NCI-H2196 (cell line): ENCODE data around the gene ASB1.

ENCODE experiments used
- DNase-seq: peaks from one replicate; lab custom pipeline; 2025; ENCODE audit not compliant: unreplicated experiment; lab: John Stamatoyannopoulos, UW

The ASB1 gene

DNA sequence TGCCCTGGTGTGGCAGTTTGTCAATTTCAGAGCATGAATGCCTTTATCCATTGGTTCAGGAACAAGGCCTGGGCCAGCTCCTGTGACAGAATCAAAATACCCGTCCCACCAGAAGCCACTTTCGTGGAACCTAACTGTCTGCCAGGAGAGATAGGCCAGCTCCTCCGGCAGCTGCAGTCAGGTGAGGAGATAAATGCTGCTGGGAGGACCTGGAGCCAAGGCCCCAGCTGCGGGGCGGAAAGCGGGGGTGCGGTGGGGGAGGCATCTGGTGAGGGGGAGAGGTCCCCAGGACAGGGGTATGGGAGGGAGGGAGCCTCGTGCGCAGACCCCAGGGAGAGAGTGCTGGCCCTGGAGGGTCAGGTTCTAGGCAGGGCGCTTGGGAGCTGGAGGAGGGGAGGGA lies 4.4 kb upstream of the ASB1 start:
- no peak for DNase-seq

DNA sequence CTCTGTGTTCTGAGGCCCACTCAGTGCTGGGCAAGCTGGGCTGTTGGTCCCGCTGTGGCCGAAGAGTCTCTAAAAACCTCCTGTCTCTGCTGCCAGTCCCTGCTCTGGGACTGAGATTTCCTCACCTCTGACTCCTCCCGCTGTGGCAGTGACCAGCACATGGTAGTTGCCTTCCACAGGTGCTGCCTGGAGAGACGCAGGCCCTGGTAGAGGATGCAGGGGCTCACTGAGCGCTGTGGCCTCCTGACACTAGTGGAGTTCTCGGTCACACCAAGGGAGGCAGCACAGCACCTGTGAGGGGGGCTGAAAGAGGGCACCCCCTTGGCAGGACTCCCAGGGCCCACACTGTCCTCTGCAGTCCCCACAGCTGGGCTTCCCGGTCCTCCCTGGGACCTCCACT lies 3.8 kb upstream of the ASB1 start:
- no peak for DNase-seq

DNA sequence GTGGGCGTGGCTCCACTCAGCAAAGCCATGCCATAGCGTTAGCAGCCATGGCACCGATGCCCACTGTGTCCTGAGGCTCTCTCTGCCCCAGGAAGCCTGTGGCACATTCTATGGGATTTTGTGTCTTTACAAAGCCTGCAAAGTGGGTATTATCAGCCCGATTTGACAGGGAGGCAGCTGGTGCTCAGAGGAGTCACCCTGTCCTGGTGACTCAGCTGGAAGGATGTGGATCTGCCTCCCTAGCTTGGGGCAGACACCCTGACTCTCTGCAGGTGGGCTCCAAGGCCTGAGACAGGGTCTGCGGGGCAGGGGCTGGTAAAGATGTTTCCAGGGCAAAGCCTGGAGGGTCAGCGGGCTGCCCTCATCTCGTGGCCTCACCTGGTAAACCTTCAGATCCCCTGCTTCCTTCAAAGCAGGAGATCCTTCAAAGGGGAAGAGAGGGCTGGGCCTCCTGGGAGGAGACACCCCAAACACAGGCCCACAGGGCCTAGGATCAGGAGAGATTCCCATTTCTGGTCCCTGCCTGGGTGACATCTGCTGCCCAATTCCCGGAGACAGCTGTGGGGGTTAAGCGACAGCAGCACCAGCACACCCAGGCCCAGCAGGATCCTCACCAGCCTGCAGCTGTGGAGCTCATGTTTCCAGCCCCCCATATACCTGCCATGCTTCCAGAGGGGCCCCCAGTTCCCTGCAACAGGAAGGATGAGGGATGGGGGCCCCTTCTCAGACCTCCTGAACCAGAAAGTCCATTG lies 3.0 kb upstream of the ASB1 start:
- no peak for DNase-seq

DNA sequence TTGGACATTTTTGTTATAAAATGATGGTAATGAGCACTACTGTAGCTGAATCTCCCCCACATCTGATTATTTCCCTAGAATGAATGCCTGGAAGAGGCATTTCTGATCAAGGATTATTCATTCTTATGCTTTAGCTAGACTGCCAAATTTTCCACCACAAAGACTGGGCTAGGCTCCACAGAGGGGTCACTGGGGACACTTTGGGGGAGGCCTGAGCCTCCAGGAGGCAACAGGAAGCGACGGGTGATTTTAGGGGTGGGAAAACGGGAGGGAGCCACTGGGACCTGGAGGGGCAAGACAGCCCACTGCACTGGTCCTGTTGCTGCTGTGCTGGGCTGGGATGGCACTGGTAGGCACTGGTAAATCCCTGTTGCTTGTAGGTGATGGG lies 2.4 kb upstream of the ASB1 start:
- DNase-seq: no peak

DNA sequence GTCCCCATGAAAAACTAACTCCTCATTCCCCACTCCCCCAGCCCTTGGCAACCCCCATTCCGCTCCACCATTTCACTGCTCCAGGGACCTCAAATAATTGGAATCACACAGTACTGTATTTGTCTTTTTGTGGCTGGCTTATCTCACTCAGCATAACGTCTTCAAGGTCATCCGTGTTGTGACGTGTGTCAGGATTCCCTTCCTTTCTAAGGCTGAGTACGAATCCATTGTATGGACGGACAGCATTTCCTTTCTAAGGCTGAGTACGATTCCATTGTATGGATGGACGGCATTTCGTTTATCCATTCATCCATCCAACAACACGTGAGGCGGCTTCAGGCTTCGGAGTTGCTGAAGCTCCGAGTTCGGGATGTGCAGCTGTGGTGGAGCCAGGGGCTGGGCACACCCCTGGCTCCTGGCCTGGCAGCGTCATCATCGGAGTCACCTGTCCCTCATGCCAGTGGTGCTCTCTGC lies 1.2 kb upstream of the ASB1 start:
- no peak for DNase-seq

DNA sequence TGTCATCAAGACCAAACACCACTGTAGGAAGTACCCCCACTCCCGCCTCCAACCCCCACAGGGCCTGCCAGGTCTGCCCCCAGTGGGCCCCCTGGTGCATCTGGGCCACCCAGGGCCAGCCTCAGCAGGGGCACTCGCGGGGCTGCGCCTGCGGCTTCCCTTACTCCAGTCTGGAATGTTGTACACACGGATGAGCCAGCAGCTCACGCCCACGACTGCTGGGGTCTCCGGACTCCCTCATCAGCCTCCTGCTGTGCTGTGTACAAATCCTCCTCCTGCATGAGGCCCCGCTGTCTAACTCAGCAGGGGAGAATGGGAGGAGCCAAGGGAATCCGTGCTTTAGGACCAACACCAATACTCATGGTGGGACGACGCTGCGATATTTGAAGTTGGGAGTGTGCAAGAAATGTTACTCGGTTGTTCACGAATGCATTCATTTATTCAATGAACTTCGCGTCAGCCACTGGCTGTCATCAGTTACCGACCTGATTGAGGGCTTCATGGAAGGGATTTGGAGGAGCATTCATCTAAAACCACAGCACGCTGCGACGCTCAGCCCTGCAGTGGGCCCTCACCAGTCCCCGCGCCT lies 654 bp upstream of the ASB1 start:
- peak; percentile 59 for DNase-seq

DNA sequence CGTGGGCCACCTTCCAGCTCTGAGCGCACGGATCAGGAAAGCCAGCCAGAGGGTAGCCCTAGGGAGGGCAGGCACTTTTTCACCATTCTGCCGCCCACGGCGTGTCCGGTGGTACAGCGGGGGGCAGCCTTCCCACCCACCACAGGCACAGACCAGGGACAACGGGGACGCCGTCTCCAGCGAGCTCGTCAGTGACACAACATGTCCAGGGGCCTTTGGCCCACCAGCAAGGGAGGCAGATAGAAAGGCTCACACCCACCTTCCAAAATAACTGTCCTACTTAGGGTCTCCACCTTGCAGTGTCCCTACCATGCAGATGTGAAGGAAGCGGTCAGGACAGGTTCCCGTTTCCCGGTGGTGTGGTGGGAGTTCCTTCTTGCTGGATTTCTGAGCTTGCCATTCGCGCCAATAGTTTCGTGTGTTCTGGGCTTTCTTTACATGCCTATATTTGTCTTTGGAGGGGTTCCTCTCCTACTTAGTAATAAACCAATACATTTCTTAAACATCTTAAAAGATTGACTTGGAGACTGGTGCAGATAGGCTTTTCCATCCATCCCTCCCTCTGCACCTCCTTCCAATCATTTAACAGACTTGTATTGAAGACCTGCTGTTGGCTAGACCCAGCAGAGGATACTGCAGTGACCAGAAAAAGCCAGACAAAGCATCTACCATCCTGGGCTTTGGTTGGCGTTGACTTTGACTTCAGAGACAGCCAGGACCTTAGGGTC lies 872 bp downstream of the ASB1 start:
- DNase-seq: no peak

DNA sequence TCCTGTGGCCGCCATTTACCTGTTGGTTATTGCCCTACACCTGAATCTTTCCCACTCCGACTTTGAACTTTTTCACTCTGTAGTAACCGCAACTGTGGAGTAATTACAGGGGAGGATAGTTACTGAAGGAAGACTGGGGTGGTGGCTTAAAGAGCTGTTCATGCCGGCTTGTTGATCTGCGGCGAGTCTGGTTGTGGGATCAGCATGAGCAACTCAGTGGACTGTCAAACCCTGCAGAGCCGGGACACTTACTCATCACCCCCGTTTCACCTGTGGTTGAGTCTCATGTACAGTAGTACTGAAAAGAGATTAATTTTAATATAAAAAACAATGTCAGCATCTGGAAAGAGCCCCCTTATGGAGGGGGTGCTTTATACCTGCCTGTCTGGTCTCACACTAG lies 2.1 kb downstream of the ASB1 start:
- no peak for DNase-seq

DNA sequence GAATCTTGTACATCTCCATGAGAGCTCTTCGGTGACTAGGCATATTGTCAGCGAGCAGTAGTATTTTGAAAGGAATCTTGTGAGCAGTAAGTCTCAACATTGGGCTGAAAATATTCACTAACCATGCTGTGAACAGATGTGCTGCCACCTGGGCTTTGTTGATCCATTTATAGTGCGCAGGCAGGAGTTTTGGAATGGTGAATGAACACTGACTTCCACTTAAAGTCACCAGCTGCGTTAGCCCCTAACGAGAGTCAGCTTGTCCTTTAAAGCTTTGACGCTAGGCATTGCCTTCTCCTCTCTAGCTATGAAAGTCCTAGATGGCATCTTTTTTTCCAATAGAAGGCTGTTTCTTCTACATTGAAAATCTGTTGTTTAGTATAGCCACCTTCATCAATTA lies 4.1 kb downstream of the ASB1 start:
- no peak for DNase-seq

DNA sequence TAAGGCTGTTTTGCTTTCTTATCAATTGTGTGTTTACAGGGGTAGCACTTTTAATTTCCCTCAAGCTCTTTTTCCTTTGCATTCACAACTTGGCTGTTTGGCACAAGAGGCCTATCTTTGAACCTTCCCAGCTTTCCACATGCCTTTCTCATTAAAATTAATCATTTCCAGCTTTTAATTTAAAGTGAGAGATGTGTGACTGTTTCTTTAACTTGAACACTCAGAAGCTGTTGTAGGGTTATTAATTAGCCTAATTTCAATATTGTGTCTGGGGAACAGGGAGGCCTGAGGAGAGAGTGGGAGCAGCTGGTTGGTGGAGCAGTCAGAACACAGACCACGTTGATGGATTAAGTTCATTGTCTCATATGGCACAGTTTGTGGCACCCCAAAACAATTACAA lies 4.7 kb downstream of the ASB1 start:
- no peak for DNase-seq

DNA sequence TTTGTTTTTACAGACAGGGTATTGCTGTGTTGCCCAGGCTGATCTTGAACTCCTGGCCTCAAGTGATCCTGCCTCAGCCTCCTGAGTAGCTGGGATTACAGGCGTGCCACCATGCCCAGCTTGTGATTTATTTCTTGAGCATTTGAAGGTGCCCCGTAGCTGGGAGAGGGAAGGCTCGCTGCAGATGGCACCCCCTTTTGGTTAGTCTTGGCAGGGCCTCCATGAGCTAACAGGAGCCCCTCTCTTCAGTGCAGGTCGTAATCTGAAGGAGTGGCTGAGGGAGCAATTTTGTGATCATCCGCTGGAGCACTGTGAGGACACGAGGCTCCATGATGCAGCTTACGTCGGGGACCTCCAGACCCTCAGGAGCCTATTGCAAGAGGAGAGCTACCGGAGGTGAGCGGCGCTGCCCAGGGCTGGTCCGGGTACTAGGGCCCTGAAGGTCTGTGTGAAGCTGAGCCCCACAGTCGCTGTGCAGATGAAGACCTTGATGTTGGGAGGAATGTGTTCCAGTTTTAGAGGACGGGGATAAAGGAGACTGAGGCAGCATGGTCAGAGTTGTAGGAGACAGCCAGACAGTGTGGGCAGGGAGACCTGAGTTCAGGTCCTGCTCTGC lies 6.7 kb downstream of the ASB1 start:
- DNase-seq: no peak

DNA sequence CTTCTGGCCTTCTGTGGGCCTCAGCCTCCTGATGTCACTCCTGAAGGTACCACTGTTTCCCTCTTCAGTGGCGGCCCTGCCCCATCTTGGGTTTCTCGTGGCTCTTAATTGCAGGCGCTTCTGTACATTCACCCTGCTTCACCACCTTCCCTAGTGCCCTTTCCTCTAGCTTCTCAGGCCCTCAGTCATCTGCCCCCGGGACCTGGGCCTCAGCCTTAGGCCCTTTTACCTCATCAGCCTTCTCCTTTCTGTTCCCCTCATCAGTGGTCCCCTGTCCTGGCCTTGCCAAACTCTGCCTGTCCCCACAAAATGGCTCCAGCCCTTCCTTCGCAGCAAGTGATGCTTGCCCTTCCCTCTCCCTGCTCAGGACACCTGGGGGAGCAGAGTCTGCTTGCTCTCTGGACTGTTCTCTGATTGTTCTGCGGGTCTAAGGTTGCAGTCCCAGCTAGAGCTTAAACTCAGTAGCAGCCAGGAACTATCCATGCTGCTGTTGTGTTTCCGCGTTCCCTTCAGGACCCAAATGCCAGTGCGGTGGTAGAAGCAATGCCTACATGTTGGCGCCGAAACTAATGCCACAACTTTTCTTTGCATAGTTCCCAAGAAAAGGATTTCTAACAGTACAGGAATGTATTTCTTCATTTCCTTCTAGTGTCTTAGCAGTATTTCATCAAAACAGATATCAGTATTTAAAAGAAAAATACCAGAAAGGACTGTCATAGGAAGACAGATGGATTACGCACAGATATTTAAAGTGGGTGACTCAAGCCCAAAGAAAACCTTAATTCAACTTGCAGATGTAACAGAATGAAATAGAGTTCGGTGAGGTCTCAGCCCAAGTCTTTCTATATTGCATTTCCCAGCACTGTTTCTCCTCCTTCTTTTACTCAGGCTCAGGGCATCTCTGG lies 7.5 kb downstream of the ASB1 start:
- no peak for DNase-seq

DNA sequence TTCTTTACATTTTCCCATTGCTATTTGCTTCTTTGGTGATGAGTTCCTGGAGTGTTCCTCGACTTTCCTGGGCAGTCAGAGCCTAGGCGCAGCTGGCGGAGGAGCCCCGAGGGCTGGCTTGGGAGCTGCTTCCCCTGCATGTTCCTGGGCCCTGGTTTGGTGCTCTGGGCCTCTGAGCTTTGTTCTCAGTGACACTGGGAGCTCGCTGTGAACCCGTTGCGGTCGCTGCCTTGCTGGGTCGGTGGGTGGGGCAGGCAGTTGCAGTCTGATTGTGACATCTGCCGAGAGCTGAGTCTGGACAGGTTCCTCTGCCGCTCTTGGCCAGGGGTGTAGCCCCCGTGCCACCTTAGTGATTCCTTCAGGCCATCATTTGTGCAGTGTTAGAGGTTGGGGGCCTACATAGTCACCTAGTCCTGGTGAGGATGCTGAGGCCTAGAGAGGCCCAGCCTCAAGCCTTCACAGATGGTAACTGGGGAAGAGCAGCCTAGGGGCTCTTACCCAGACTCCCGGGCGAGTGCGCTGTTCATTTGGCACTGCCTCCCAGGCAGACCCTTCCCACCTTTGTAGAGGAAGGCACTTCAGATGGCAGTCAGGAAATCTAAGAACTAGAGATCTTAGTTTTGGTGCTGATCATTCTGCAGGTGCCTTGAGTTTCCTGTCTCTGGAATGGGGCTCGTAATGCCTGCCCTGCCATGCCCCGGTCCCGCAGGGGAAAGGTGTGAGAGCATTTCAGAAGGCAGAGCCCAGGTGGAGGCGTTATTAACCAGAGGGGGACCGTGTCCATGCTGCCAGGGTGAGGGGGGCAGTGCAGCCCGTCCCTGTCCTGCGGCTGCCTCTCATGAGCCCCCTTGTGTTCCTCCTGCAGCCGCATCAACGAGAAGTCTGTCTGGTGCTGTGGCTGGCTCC lies 8.4 kb downstream of the ASB1 start:
- DNase-seq: no peak

DNA sequence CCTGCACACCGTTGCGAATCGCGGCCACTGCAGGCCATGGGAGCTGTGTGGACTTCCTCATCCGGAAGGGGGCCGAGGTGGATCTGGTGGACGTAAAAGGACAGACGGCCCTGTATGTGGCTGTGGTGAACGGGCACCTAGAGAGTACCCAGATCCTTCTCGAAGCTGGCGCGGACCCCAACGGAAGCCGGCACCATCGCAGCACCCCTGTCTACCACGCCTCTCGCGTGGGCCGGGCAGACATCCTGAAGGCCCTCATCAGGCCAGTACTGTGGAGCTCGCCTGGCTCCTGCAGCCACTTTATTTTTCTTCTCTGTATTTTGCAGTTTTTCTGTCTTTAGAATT lies 9.0 kb downstream of the ASB1 start:
- DNase-seq: no peak

DNA sequence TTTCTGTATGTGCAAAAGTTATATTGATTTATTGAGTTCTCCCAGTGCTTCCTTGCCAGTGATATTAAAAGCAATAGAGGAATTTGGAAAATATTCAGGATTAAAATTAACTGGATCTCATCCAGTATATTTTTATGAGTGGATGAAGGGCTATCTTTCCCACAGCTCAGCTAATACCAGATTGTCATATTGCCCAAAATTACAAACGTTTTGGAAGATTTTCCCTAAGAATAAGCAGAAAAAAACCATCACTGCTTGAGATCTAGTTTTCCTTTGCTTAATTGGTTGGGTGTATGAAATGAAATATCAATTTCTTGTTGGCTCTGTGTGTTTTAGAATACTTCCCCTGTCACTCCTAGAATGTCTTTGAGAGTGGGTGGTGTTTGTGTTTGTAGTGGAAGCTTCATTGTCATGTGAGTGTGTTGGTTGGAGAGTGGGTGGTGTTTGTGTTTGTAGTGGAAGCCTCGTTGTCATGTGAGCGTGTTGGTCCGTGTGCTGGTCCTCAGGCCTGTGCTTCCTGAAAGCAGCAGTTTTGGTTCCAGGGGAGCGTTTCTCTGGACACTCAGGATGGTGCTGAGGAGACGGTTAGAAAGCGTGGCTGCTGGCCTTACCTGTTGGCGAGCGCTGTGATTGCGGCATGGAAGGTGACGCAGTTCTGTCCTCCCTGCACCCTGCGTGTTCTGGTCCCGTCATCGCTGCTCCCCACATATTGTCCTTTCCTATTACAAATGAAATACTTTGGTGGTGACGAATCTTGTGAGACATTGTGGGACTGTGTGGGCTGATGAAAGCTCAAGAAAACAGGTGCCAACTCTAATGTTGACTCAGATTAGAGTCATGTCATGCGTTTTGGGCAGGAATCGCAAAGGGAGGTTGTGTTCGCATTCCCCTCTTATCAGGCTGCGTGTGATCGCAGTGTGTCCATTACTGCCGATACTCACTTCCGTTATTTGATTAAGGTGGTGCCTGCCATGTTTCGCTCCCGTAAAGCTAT lies 12.4 kb downstream of the ASB1 start:
- DNase-seq: no peak

DNA sequence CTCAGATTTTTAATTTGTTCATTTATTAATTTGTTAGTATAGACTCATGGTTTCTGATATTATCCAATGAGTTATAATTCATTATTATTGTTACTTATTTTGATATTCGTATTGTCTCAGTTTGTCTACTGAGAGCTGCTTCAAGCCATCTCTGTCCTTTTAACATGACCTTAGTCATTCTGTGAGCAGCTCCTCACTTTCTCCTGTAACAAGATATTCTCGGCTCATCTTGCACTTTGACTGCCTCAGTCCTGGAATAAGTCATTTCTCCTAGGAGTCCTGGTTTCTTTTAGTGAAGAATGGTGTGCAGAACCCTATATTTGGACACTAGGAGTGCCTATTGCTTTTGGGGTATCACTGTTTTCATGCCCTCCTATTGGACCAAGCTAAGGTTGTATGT lies 13.2 kb downstream of the ASB1 start:
- DNase-seq: no peak

DNA sequence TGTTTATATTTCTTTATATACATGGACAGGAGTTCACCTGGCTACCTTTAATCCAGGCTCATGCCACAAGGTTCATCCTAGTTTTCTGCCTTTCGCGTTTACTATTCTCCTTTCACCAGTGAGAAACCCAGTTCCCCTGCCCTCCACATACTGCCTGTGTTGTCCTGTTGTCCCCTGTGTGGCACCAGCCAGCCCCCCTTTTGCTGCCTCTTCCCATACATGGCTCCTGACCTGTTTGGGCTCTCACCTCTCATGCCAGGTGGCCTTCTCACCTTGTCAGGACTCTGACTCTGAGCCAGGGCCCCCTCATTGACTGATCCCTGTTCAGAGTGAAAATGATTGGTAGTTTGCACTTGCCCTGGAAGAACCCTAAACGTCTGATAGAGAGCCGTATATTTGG lies 13.6 kb downstream of the ASB1 start:
- no peak for DNase-seq

DNA sequence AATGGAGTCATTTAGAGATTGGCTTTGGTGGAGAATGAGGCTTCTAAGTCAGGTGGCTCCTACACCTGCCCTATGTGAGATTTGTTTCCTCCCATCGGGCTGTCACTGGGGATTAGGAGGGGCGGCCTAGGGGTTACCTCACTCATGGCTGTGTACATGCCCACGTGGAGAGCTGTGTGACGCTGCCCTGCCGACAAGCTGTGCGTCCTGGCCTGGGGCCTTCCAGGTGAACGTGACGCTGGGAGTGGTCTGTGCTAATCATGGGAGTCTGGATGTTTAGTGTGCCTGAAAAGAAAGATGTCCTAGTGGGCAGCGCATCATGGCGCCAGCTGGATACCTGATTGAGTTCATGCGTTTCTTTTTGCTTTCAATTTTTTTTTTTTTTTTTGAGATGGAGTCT lies 14.0 kb downstream of the ASB1 start:
- DNase-seq: no peak
